Measurements from ENCODE around the gene HYDIN.
"Not testable (repeated sequence)": the region's sequence is repeated elsewhere in the genome, so short reads cannot be mapped to it uniquely, and the experiment has no call there.

DNA sequence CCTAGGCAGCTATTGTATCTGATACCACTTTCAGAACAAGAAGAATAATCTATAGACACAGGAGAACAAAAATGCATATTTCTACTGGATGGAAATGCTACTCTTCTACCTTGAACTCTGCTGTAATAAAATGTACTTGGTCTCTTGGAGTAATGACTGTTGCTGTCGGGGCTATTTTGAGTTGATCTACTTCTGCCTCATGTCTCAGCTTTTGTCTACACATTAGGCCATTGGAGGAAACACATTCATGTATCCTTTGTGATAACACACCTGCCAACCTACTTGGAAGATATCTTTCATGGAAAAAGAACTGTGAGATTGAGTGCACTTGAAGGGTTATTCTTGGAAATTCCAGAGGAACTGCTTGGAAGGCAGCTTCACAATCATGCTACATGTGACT is 159.9 kb downstream of the HYDIN start:
- TF ChIP-seq, protein P1, sequence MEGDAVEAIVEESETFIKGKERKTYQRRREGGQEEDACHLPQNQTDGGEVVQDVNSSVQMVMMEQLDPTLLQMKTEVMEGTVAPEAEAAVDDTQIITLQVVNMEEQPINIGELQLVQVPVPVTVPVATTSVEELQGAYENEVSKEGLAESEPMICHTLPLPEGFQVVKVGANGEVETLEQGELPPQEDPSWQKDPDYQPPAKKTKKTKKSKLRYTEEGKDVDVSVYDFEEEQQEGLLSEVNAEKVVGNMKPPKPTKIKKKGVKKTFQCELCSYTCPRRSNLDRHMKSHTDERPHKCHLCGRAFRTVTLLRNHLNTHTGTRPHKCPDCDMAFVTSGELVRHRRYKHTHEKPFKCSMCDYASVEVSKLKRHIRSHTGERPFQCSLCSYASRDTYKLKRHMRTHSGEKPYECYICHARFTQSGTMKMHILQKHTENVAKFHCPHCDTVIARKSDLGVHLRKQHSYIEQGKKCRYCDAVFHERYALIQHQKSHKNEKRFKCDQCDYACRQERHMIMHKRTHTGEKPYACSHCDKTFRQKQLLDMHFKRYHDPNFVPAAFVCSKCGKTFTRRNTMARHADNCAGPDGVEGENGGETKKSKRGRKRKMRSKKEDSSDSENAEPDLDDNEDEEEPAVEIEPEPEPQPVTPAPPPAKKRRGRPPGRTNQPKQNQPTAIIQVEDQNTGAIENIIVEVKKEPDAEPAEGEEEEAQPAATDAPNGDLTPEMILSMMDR (IDR thresholded peaks at IDR 0.05): not testable (repeated sequence)
- TF ChIP-seq POLR2A (IDR thresholded peaks at IDR 0.05): not testable (repeated sequence)
